Gastrocnemius medialis (tissue), 4 donors: ENCODE measurements around the gene HMCN2. TPM values are rescaled to one million over a fixed set of nuclear protein-coding genes. Genes with fewer than 3 reads are reported as not detected.
A peak's percentile ranks its signal among the peaks of the same experiment; 100 is the strongest.

Experiments
- ATAC-seq, 2 donors: fragments of 150-250 bp; one replicate each; pipeline ENCODE4 v1.9.1; 2016
- DNase-seq, 2 donors: peaks; one replicate each; pipeline ENCODE4 v3.0.0-alpha.2; 2019
- H3K27ac ChIP-seq, 4 donors: fragments of 200-600 bp; sonication (generic); 1 replicate in 1 of 4; 2 replicates in 3 of 4; pipeline ENCODE4 v1.5.1; 2016 to 2018; ENCODE audit warnings: mild to moderate bottlenecking in 2 of 4, moderate library complexity in 1 of 4
- H3K27me3 ChIP-seq, 3 donors: fragments of 200-600 bp; sonication (generic) in 2 of 3; 1 replicate in 1 of 3; 2 replicates in 2 of 3; pipeline versions ENCODE4 v1.5.1 to v1.6.0; 2016 to 2019; ENCODE audit warnings: mild to moderate bottlenecking in 1 of 3, moderate library complexity in 1 of 3
- H3K36me3 ChIP-seq, 2 donors: fragments of 200-600 bp; sonication (generic) in 1 of 2; one replicate each; pipeline ENCODE4 v1.5.1; 2017 to 2018
- H3K4me1 ChIP-seq, 2 donors: fragments of 200-600 bp; sonication (generic) in 1 of 2; one replicate each; pipeline ENCODE4 v1.5.1; 2016 to 2017; ENCODE audit warnings: mild to moderate bottlenecking in 2 of 2
- H3K4me3 ChIP-seq, 4 donors: fragments of 200-600 bp; sonication (generic) in 3 of 4; 1 replicate in 1 of 4; 2 replicates in 3 of 4; pipeline ENCODE4 v1.5.1; 2016 to 2019; ENCODE audit warnings: mild to moderate bottlenecking in 2 of 4
- H3K9me3 ChIP-seq, 3 donors: fragments of 200-600 bp; sonication (generic) in 2 of 3; 1 replicate in 1 of 3; 2 replicates in 2 of 3; pipeline ENCODE4 v1.5.1; 2016 to 2019
- CTCF ChIP-seq, 5 experiments: fragments of 450-650 bp in 3 of 5; fragments of 200-600 bp in 2 of 5; sonication (generic) in 2 of 5; IDR thresholded peaks in 4 of 5; conservative IDR thresholded peaks in 1 of 5; 1 replicate in 4 of 5; 2 replicates in 1 of 5; pipeline ENCODE4 v1.5.1; 2016 to 2019; ENCODE audit warnings: antibody characterized with exemption in 5 of 5, mild to moderate bottlenecking in 3 of 5, moderate library complexity in 3 of 5
- POLR2A ChIP-seq, 2 donors: fragments of 450-650 bp; IDR thresholded peaks; one replicate each; pipeline ENCODE4 v1.6.1; 2017; ENCODE audit warnings: antibody characterized with exemption in 2 of 2, mild to moderate bottlenecking in 2 of 2, moderate library complexity in 2 of 2
- in situ Hi-C, 4 donors: fragments of 200-750 bp; cut with MboI; loops; one replicate each; pipeline versions ENCODE4 v1.15.0 to v1.8.0; 2017; ENCODE audit warnings: low sequenced_read_pairs in 4 of 4
- intact Hi-C: fragments of 100-400 bp; cut with DNase I; formaldehyde crosslinking; loops from one replicate; pipeline ENCODE4 v1.15.1; 2023; ENCODE audit warnings: low total_unique reads
- total RNA-seq, 4 donors: library from RNA; depleted of rRNA; stranded (reverse); fragments of >200 nt; gene quantifications; one replicate each; pipeline versions ENCODE4 v1.1.0 to v1.2.3, GENCODE V29; 2016

Gene HMCN2
- total RNA-seq, 4 donors from 2014 or later = 1.9 to 8.5 (median 7.7) TPM

GRCh38 chr9:130325921-130326320 is 60.4 kb downstream of the HMCN2 start:
- no peaks in the 10 kb centered on the region for H3K36me3 ChIP-seq
- DNase-seq = no peak
- H3K27me3 ChIP-seq = peaks cover 48 to 62% (median 57%) of the 10 kb centered on the region in 3 donors
- TF ChIP-seq POLR2A (IDR thresholded peaks at IDR 0.05) = no peak
- TF ChIP-seq CTCF (IDR thresholded peaks at IDR 0.05 in 4 of 5, conservative IDR thresholded peaks at IDR 0.05 in 1 of 5) = no peak
- peak overlapping the region in 1 of 4 donors; percentile 65 for H3K27ac ChIP-seq
- H3K4me1 ChIP-seq = no peaks in the 10 kb centered on the region
- no peaks in the 10 kb centered on the region for H3K9me3 ChIP-seq
- H3K4me3 ChIP-seq = no peak overlapping the region
- ATAC-seq = no peak
- intact Hi-C loops = no loop called here
- in situ Hi-C loops = no loop called here

- intact Hi-C loops (no loop called here), in situ Hi-C loops (no loop called here)
- Histone ChIP-seq H3K9me3 (no peaks in the 10 kb centered on the region), H3K4me3 (no peak overlapping the region), H3K27ac (peak overlapping the region; percentile 56 to 75 (median 68)), H3K4me1 (no peaks in the 10 kb centered on the region), H3K36me3 (no peaks in the 10 kb centered on the region), H3K27me3 (peaks cover 48 to 68% (median 55%) of the 10 kb centered on the region in 3 donors)
- no peak for TF ChIP-seq POLR2A (IDR thresholded peaks at IDR 0.05)
- peak in 1 of 5 experiments; percentile 23 for TF ChIP-seq CTCF (IDR thresholded peaks at IDR 0.05 in 4 of 5, conservative IDR thresholded peaks at IDR 0.05 in 1 of 5)
- DNase-seq = no peak
- ATAC-seq = no peak
Measured at GRCh38 chr9:130327070-130327780, 61.7 kb downstream of the HMCN2 start.

GRCh38 chr9:130327781-130328348 is 62.3 kb downstream of the HMCN2 start:
- no peaks in the 10 kb centered on the region for H3K4me1 ChIP-seq
- no peaks in the 10 kb centered on the region for H3K36me3 ChIP-seq
- peak overlapping the region; percentile 56 to 75 (median 68) for H3K27ac ChIP-seq
- in situ Hi-C loops (no loop called here), intact Hi-C loops (no loop called here)
- peak; percentile 49 to 55 for ATAC-seq
- H3K27me3 ChIP-seq = peaks cover 44 to 67% (median 48%) of the 10 kb centered on the region in 3 donors
- no peak overlapping the region for H3K4me3 ChIP-seq
- TF ChIP-seq CTCF (IDR thresholded peaks at IDR 0.05 in 4 of 5, conservative IDR thresholded peaks at IDR 0.05 in 1 of 5) = no peak
- no peak for TF ChIP-seq POLR2A (IDR thresholded peaks at IDR 0.05)
- DNase-seq = peak; percentile 35 to 58
- no peaks in the 10 kb centered on the region for H3K9me3 ChIP-seq

GRCh38 chr9:130328349-130328801 is 62.8 kb downstream of the HMCN2 start:
- Histone ChIP-seq H3K27ac (peak overlapping the region; percentile 56 to 75 (median 68)), H3K9me3 (no peaks in the 10 kb centered on the region), H3K36me3 (no peaks in the 10 kb centered on the region), H3K27me3 (peaks cover 43 to 62% (median 48%) of the 10 kb centered on the region in 3 donors), H3K4me1 (no peaks in the 10 kb centered on the region), H3K4me3 (no peak overlapping the region)
- DNase-seq (peak; percentile 48 to 69), ATAC-seq (peak; percentile 72 to 78)
- intact Hi-C loops = no loop called here
- no peak for TF ChIP-seq POLR2A (IDR thresholded peaks at IDR 0.05)
- TF ChIP-seq CTCF (IDR thresholded peaks at IDR 0.05 in 4 of 5, conservative IDR thresholded peaks at IDR 0.05 in 1 of 5) = no peak
- in situ Hi-C loops = no loop called here
